Trophoblast cell (in vitro differentiated cells and primary cell): Measurements from ENCODE around the gene IRAK1.

Experiments used
- DNase-seq, 2 donors: peaks; one replicate each; pipeline ENCODE4 v3.0.0-alpha.2; 2016
- H2AFZ ChIP-seq: 2 replicates; pipeline ENCODE4 v1.6.1; 2013; ENCODE audit warnings: low read length, moderate library complexity, mild to moderate bottlenecking; ENCODE audit not compliant: insufficient read depth, poor library complexity
- H2AK5ac ChIP-seq: 2 replicates; pipeline ENCODE4 v1.6.1; 2013; ENCODE audit warnings: mild to moderate bottlenecking, low read length
- H2BK120ac ChIP-seq: 2 replicates; pipeline ENCODE4 v1.6.1; 2013; ENCODE audit warnings: low read length, mild to moderate bottlenecking, moderate library complexity; ENCODE audit not compliant: insufficient read depth, poor library complexity
- H2BK12ac ChIP-seq: 2 replicates; pipeline ENCODE4 v1.6.1; 2013; ENCODE audit warnings: mild to moderate bottlenecking, low read length, moderate library complexity
- H2BK5ac ChIP-seq: 2 replicates; pipeline ENCODE4 v1.6.1; 2013; ENCODE audit warnings: low read length, low read depth, moderate library complexity, mild to moderate bottlenecking; ENCODE audit not compliant: poor library complexity
- H3K14ac ChIP-seq: 2 replicates; pipeline ENCODE4 v1.6.1; 2013; ENCODE audit warnings: mild to moderate bottlenecking, low read length
- H3K18ac ChIP-seq: 2 replicates; pipeline ENCODE4 v1.6.1; 2013; ENCODE audit warnings: mild to moderate bottlenecking, low read length
- H3K23ac ChIP-seq: 2 replicates; pipeline ENCODE4 v1.6.1; 2013; ENCODE audit warnings: low read length
- H3K27ac ChIP-seq: 2 replicates; pipeline ENCODE4 v1.5.1; 2013; ENCODE audit warnings: low read depth, mild to moderate bottlenecking, inconsistent platforms, low read length, moderate library complexity
- H3K27me3 ChIP-seq: 2 replicates; pipeline ENCODE4 v1.6.1; 2013; ENCODE audit warnings: inconsistent platforms, mild to moderate bottlenecking, low read length, moderate library complexity; ENCODE audit not compliant: insufficient read depth
- H3K36me3 ChIP-seq, 2 experiments: 1 replicate in 1 of 2; 2 replicates in 1 of 2; pipeline ENCODE4 v1.6.1; 2013; ENCODE audit warnings: low read length in 2 of 2, mild to moderate bottlenecking in 2 of 2, moderate library complexity in 1 of 2; ENCODE audit not compliant: insufficient read depth in 2 of 2, control insufficient read depth in 1 of 2
- H3K4ac ChIP-seq: 2 replicates; pipeline ENCODE4 v1.6.1; 2013; ENCODE audit warnings: low read depth, mild to moderate bottlenecking, low read length, moderate library complexity
- H3K4me1 ChIP-seq, 2 experiments: 1 replicate in 1 of 2; 2 replicates in 1 of 2; pipeline ENCODE4 v1.6.1; 2013; ENCODE audit warnings: low read length in 2 of 2, mild to moderate bottlenecking in 2 of 2, moderate library complexity in 1 of 2; ENCODE audit not compliant: insufficient read depth in 2 of 2, control insufficient read depth in 1 of 2
- H3K4me2 ChIP-seq: 2 replicates; pipeline ENCODE4 v1.6.1; 2013; ENCODE audit warnings: inconsistent platforms, mild to moderate bottlenecking, low read length, moderate library complexity
- H3K4me3 ChIP-seq: 2 replicates; pipeline ENCODE4 v1.5.1; 2013; ENCODE audit warnings: mild to moderate bottlenecking, low read depth, low read length, inconsistent platforms
- H3K79me1 ChIP-seq: one replicate; pipeline ENCODE4 v1.6.1; 2013; ENCODE audit warnings: low read length
- H3K79me2 ChIP-seq: 2 replicates; pipeline ENCODE4 v1.6.1; 2013; ENCODE audit warnings: low read length, mild to moderate bottlenecking; ENCODE audit not compliant: control insufficient read depth, insufficient read depth, poor library complexity
- H3K9ac ChIP-seq: 2 replicates; pipeline ENCODE4 v1.6.1; 2013; ENCODE audit warnings: mild to moderate bottlenecking, low read length
- H3K9me3 ChIP-seq: 2 replicates; pipeline ENCODE4 v1.6.1; 2013; ENCODE audit warnings: low read depth, mild to moderate bottlenecking, control low read depth, inconsistent platforms, low read length; ENCODE audit not compliant: insufficient read depth
- H4K12ac ChIP-seq: 2 replicates; pipeline ENCODE4 v1.6.1; 2013; ENCODE audit warnings: low read depth, mild to moderate bottlenecking, low read length, moderate library complexity
- H4K8ac ChIP-seq: 2 replicates; pipeline ENCODE4 v1.6.1; 2013; ENCODE audit warnings: low read depth, mild to moderate bottlenecking, low read length, moderate library complexity
- H4K91ac ChIP-seq: one replicate; pipeline ENCODE4 v1.6.1; 2013; ENCODE audit warnings: low read depth, mild to moderate bottlenecking, low read length, moderate library complexity
- WGBS: extraction: QIAGEN DNeasy Blood & Tissue Kit; methylation state at CpG from one replicate; pipeline ENCODE4 v1.1.7; 2013; ENCODE audit warnings: missing lambda C conversion rate; ENCODE audit not compliant: insufficient read length, insufficient coverage; ENCODE audit errors: extremely low coverage; 5-methylcytosine and 5-hydroxymethylcytosine counted together

Gene IRAK1

DNA sequence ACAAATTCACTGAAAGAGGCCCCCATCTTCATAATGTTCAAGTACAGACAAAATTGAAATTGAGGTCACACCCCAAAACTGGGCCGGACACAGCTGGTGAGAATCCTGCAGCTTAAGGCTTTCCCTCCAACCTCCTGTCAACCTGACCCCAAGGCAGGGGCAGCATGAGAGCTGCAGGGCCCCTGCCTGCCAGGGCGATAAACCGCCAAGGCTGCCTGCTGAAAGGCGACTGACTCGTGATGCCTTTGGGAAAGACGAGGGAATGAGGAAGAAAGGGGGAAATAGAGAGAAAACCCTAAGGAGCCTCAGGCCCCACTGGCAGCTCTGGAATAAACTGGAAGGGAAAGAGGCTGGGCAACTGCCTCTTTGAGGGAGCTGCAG is 7.3 kb upstream of the IRAK1 start:
- H3K4me2 ChIP-seq, result no peak overlapping the region
- no peak overlapping the region for H3K27ac ChIP-seq
- no peaks in the 10 kb centered on the region for H3K79me1 ChIP-seq
- no peak overlapping the region for H2BK120ac ChIP-seq
- no peak for DNase-seq
- no CpG with 5 or more reads among the region's 6 CpGs for WGBS
- no peak overlapping the region for H3K14ac ChIP-seq
- peaks cover 29 to 39% of the 10 kb centered on the region in 2 experiments for H3K36me3 ChIP-seq
- peaks cover 0 to 2% of the 10 kb centered on the region in 2 experiments for H3K4me1 ChIP-seq
- H3K79me2 ChIP-seq, result no peaks in the 10 kb centered on the region
- H3K27me3 ChIP-seq, result no peaks in the 10 kb centered on the region
- no peak overlapping the region for H3K9ac ChIP-seq
- H3K4ac ChIP-seq, result no peak overlapping the region
- H2AFZ ChIP-seq, result no peak overlapping the region
- no peak overlapping the region for H2BK5ac ChIP-seq
- H3K9me3 ChIP-seq, result no peaks in the 10 kb centered on the region
- no peak overlapping the region for H4K91ac ChIP-seq
- H3K23ac ChIP-seq, result no peak overlapping the region
- H3K18ac ChIP-seq, result no peak overlapping the region
- no peak overlapping the region for H2AK5ac ChIP-seq
- H4K8ac ChIP-seq, result no peak overlapping the region
- no peak overlapping the region for H2BK12ac ChIP-seq
- H4K12ac ChIP-seq, result no peak overlapping the region
- H3K4me3 ChIP-seq, result no peak overlapping the region

DNA sequence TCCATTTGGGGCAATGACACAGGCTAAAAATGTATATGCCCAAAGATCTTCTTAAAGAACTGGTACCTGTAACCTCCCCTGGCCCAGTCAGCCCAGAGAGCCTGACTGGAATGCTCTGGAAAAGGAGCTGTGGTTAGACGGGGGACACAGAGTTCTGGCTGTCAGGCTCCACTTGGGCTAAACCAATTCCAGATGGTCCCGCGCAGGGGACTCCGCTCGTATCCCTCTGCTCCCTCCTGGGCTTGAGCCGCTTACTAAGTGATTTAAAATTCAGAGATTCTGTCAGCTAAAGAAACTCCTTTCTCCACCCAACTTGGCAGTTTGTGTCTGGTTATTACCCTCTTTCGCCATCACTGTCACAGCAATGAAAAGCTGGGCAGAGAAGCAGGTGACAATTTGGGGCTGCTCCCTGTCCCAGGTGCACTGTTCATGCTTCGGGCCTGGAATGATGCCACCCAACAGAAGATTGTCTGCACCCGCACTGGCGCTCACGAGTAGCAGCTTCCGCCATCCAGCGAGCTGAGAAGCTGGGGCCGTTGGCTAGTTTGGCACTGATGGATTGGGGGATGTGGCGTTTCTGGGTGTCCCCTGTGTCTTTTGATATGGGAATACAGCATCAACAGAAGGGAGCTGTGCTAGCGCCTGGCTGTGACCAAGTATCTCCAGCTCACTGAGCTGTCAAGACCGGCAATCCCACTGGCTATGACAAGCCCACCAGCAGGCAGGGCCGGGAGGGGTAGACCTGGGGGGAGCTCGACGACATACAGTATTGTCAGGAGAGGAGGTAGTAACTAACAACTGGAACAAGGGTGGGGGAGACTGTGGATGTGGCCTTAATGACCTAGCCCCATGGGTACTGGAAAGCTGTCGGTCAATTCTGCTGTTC is 6.7 kb upstream of the IRAK1 start:
- Histone ChIP-seq H3K36me3 (peaks cover 27 to 33% of the 10 kb centered on the region in 2 experiments), H3K79me2 (no peaks in the 10 kb centered on the region), H3K9ac (no peak overlapping the region), H3K79me1 (no peaks in the 10 kb centered on the region), H3K4me2 (no peak overlapping the region), H3K23ac (no peak overlapping the region), H2BK120ac (no peak overlapping the region), H3K4ac (no peak overlapping the region), H4K12ac (no peak overlapping the region), H2BK12ac (no peak overlapping the region), H2AFZ (no peak overlapping the region), H3K18ac (no peak overlapping the region), H3K9me3 (no peaks in the 10 kb centered on the region), H2BK5ac (no peak overlapping the region), H3K4me3 (no peak overlapping the region), H3K27me3 (no peaks in the 10 kb centered on the region), H4K8ac (no peak overlapping the region), H2AK5ac (no peak overlapping the region), H4K91ac (no peak overlapping the region), H3K4me1 (peaks cover 0 to 2% of the 10 kb centered on the region in 2 experiments), H3K27ac (no peak overlapping the region), H3K14ac (no peak overlapping the region)
- no CpG with 5 or more reads among the region's 21 CpGs for WGBS
- DNase-seq, result no peak

DNA sequence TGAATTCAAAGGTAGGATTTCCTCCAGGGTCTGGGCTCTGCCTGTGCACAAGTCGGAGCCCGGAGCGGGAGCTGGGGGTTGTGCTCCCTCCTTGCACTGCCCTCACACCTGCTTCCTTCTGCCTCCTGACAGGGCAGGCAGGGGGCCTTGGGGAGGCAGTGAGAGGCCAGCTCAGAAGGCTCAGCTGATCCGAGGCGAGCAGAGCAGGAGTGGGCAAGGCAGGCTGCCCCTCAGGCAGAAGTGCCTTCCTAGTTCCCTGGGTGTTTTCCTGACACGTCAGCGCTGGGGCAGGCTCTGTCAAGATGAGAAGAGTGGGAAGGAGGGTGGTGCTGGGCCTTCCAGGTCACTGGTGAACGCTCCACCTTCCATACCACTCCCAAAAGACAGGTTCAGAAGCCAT is 5.5 kb upstream of the IRAK1 start:
- Histone ChIP-seq H3K4me3 (no peak overlapping the region), H3K79me1 (peaks cover 2% of the 10 kb centered on the region), H3K9ac (no peak overlapping the region), H2BK12ac (no peak overlapping the region), H2BK5ac (no peak overlapping the region), H3K9me3 (no peaks in the 10 kb centered on the region), H4K12ac (no peak overlapping the region), H3K18ac (no peak overlapping the region), H4K8ac (no peak overlapping the region), H2AFZ (no peak overlapping the region), H3K14ac (no peak overlapping the region), H3K79me2 (peaks cover under 1% of the 10 kb centered on the region), H3K36me3 (peaks cover 18 to 22% of the 10 kb centered on the region in 2 experiments), H3K27ac (no peak overlapping the region), H3K4ac (no peak overlapping the region), H2BK120ac (no peak overlapping the region), H3K4me1 (peaks cover 9 to 13% of the 10 kb centered on the region in 2 experiments), H3K27me3 (no peaks in the 10 kb centered on the region), H3K4me2 (no peak overlapping the region), H2AK5ac (no peak overlapping the region), H4K91ac (no peak overlapping the region), H3K23ac (no peak overlapping the region)
- DNase-seq, result peak; percentile 45 to 52
- no CpG with 5 or more reads among the region's 8 CpGs for WGBS

DNA sequence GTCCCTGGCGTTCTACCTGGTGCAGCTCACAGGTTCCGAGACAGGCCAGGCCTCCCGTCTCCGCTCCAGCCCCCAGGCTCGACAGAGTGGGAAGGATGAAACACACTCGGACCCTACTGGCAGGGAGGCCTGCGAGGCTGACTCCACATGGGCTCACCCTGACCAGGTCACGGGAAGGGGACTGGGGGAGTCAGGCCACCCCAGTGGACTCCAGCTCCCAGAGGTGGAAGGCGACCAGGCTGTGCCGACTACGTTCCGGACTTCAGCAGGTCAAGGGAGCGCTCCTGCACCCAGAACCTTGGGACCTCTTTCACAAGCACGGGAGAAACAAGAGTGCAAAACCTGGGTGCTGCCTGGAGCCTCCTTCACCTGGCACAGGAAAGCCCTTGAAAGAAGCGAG is 4.6 kb upstream of the IRAK1 start:
- Histone ChIP-seq H3K14ac (no peak overlapping the region), H2AFZ (no peak overlapping the region), H2AK5ac (no peak overlapping the region), H2BK120ac (no peak overlapping the region), H3K27ac (no peak overlapping the region), H3K79me2 (peaks cover 5% of the 10 kb centered on the region), H3K4me1 (peaks cover 11 to 17% of the 10 kb centered on the region in 2 experiments), H3K4ac (no peak overlapping the region), H3K9me3 (no peaks in the 10 kb centered on the region), H3K23ac (no peak overlapping the region), H3K27me3 (no peaks in the 10 kb centered on the region), H3K18ac (no peak overlapping the region), H3K4me2 (no peak overlapping the region), H4K91ac (no peak overlapping the region), H3K4me3 (no peak overlapping the region), H3K79me1 (peaks cover 7% of the 10 kb centered on the region), H2BK12ac (no peak overlapping the region), H4K12ac (no peak overlapping the region), H3K36me3 (peaks cover 11 to 15% of the 10 kb centered on the region in 2 experiments), H2BK5ac (no peak overlapping the region), H4K8ac (no peak overlapping the region), H3K9ac (no peak overlapping the region)
- WGBS, result no CpG with 5 or more reads among the region's 15 CpGs
- DNase-seq, result no peak
